HepG2 (cell line): ENCODE measurements around the gene GMPR.

Experiments used
- CHD2 ChIP-seq: IDR thresholded peaks from 2 replicates; pipeline ENCODE4 v1.6.1; 2011; ENCODE audit warnings: low read depth, low read length, improper control_type of control experiment
- CTCF ChIP-seq: sonication (generic); formaldehyde crosslinking; IDR thresholded peaks from 2 replicates; pipeline ENCODE4 v1.5.0; 2020; ENCODE audit warnings: mild to moderate bottlenecking, missing genetic modification reagents, moderate library complexity
- HDAC6 ChIP-seq: fragments of 200-600 bp; sonication (generic); IDR thresholded peaks from 2 replicates; pipeline ENCODE4 v1.7.0; 2017; ENCODE audit warnings: mild to moderate bottlenecking, antibody characterized with exemption, low read length, low read depth
- NFYB ChIP-seq: sonication (generic); formaldehyde crosslinking; IDR thresholded peaks from 2 replicates; pipeline ENCODE4 v1.4.0; 2020; ENCODE audit warnings: missing genetic modification reagents
- PAWR ChIP-seq: sonication (generic); formaldehyde crosslinking; IDR thresholded peaks from 2 replicates; pipeline ENCODE4 v1.4.0; 2020; ENCODE audit warnings: missing genetic modification reagents, mild to moderate bottlenecking, borderline replicate concordance

- no peak for TF ChIP-seq NFYB
- TF ChIP-seq CHD2, result no peak
- TF ChIP-seq CTCF (CRISPR knock-in tag), result no peak
- TF ChIP-seq HDAC6, result no peak
- TF ChIP-seq PAWR (CRISPR knock-in tag), result no peak
Observed at GRCh38 chr6:16237242-16237641, 1.1 kb upstream of the GMPR start.
